Activated CD8-positive, alpha-beta memory T cell treated with anti-CD3 and anti-CD28 coated beads, Interleukin-2, amount 10 ng/mL, durations not matched to agents 7 days and 5 days (primary cell): ENCODE measurements around the gene UCN3. TPM values are rescaled to one million over a fixed set of nuclear protein-coding genes. Genes with fewer than 3 reads are reported as not detected.

Source experiments
- ATAC-seq: fragments of 150-1000 bp; cut with Tn5 transposase; one replicate; pipeline ENCODE4 v1.10.0; 2021; ENCODE audit warnings: moderate library complexity
- CTCF ChIA-PET: fragments of 350-600 bp; sonication (Branson Sonifier 250); formaldehyde crosslinking; loops from one replicate; lab custom pipeline; 2021; ENCODE audit warnings: antibody characterized with exemption; lab: Charles Lee
- DNase-seq: peaks from one replicate; pipeline ENCODE4 v3.0.0-alpha.2; 2020
- H3K27ac Mint-ChIP-seq: one replicate; pipeline ENCODE4 v1.8.0; 2021; ENCODE audit warnings: mild to moderate bottlenecking, mixed read lengths
- H3K27me3 Mint-ChIP-seq: one replicate; pipeline ENCODE4 v1.8.0; 2021; ENCODE audit warnings: mixed read lengths
- H3K36me3 Mint-ChIP-seq: one replicate; pipeline ENCODE4 v1.8.0; 2021; ENCODE audit warnings: mild to moderate bottlenecking, mixed read lengths
- H3K4me1 Mint-ChIP-seq: one replicate; pipeline ENCODE4 v1.8.0; 2021; ENCODE audit warnings: mixed read lengths
- H3K4me3 Mint-ChIP-seq: one replicate; pipeline ENCODE4 v1.8.0; 2021; ENCODE audit warnings: mild to moderate bottlenecking, moderate library complexity, mixed read lengths
- H3K9me3 Mint-ChIP-seq: one replicate; pipeline ENCODE4 v1.8.0; 2022; ENCODE audit warnings: low read depth, mixed read lengths
- total RNA-seq, 2 experiments: library from RNA; stranded (reverse); gene quantifications; one replicate each; pipeline ENCODE4 v1.2.3, GENCODE V29; 2021

The UCN3 gene
- total RNA-seq: not detected

GRCh38 chr10:5364890-5365338, at the start of gene UCN3:
Gene UCN3, plus strand, starts transcription at chr10:5364966. Its CDS starts 8,755 bp downstream, at chr10:5373721.
- H3K4me3 Mint-ChIP-seq: no peak within 1 kb of the TSS
- no peaks in the 10 kb centered on the region for H3K36me3 Mint-ChIP-seq
- H3K9me3 Mint-ChIP-seq: no peaks in the 10 kb centered on the region
- DNase-seq (no peak), ATAC-seq (no peak)
- H3K4me1 Mint-ChIP-seq: no peaks in the 10 kb centered on the region
- CTCF ChIA-PET: no interaction called here
- peaks cover 24% of the 10 kb centered on the region for H3K27me3 Mint-ChIP-seq
- H3K27ac Mint-ChIP-seq: no peak within 1 kb of the TSS

GRCh38 chr10:5317547-5318107, 47.1 kb upstream of the UCN3 start:
- DNase-seq: peak; percentile 78
- ATAC-seq: peak; percentile 89
- Mint-ChIP-seq H3K36me3 (no peaks in the 10 kb centered on the region), H3K4me3 (no peak overlapping the region), H3K9me3 (no peaks in the 10 kb centered on the region), H3K4me1 (peaks cover 29% of the 10 kb centered on the region), H3K27me3 (peaks cover 3% of the 10 kb centered on the region), H3K27ac (peak overlapping the region; percentile 45)
- CTCF ChIA-PET: interaction anchor here (0.8 to 1.1 kb wide), 3 partner anchors 8 to 117 kb away, joined by 3 to 8 read pairs (median 5); no protein-coding TSS in a partner anchor

GRCh38 chr10:5318148-5318547, 46.6 kb upstream of the UCN3 start:
- DNase-seq (no peak), ATAC-seq (no peak)
- H3K4me3 Mint-ChIP-seq: no peak overlapping the region
- no peak overlapping the region for H3K27ac Mint-ChIP-seq
- H3K27me3 Mint-ChIP-seq: peaks cover 3% of the 10 kb centered on the region
- H3K36me3 Mint-ChIP-seq: no peaks in the 10 kb centered on the region
- H3K4me1 Mint-ChIP-seq: peaks cover 29% of the 10 kb centered on the region
- H3K9me3 Mint-ChIP-seq: no peaks in the 10 kb centered on the region
- CTCF ChIA-PET: interaction anchor here (0.8 to 1.1 kb wide), 3 partner anchors 9 to 117 kb away, joined by 3 to 8 read pairs (median 5); no protein-coding TSS in a partner anchor

- Mint-ChIP-seq H3K36me3 (no peaks in the 10 kb centered on the region), H3K9me3 (no peaks in the 10 kb centered on the region), H3K27ac (no peak overlapping the region), H3K4me3 (no peak overlapping the region), H3K27me3 (peaks cover 3% of the 10 kb centered on the region), H3K4me1 (peaks cover 19% of the 10 kb centered on the region)
- ATAC-seq (no peak), DNase-seq (no peak)
- CTCF ChIA-PET: no interaction called here
These were observed 44.9 kb upstream of the UCN3 start for GRCh38 chr10:5319863-5320262.

GRCh38 chr10:5321273-5321672, 43.5 kb upstream of the UCN3 start:
- CTCF ChIA-PET: no interaction called here
- Mint-ChIP-seq H3K4me1 (peaks cover 18% of the 10 kb centered on the region), H3K36me3 (no peaks in the 10 kb centered on the region), H3K9me3 (no peaks in the 10 kb centered on the region), H3K4me3 (no peak overlapping the region), H3K27me3 (peaks cover 3% of the 10 kb centered on the region), H3K27ac (no peak overlapping the region)
- ATAC-seq (no peak), DNase-seq (no peak)

- Mint-ChIP-seq H3K27ac (no peak overlapping the region), H3K36me3 (no peaks in the 10 kb centered on the region), H3K27me3 (peaks cover 3% of the 10 kb centered on the region), H3K9me3 (peaks cover 2% of the 10 kb centered on the region), H3K4me3 (no peak overlapping the region), H3K4me1 (no peaks in the 10 kb centered on the region)
- ATAC-seq: no peak
- CTCF ChIA-PET: no interaction called here
- no peak for DNase-seq
These were observed 41.3 kb upstream of the UCN3 start for GRCh38 chr10:5323446-5323845.

GRCh38 chr10:5325076-5325475, 39.7 kb upstream of the UCN3 start:
- Mint-ChIP-seq H3K27me3 (peaks cover 11% of the 10 kb centered on the region), H3K36me3 (no peaks in the 10 kb centered on the region), H3K4me3 (no peak overlapping the region), H3K9me3 (peaks cover 2% of the 10 kb centered on the region), H3K4me1 (no peaks in the 10 kb centered on the region), H3K27ac (no peak overlapping the region)
- CTCF ChIA-PET: no interaction called here
- ATAC-seq: no peak
- DNase-seq: no peak

- Mint-ChIP-seq H3K4me3 (no peak overlapping the region), H3K27me3 (peaks cover 5% of the 10 kb centered on the region), H3K36me3 (no peaks in the 10 kb centered on the region), H3K27ac (no peak overlapping the region), H3K9me3 (peaks cover 4% of the 10 kb centered on the region), H3K4me1 (no peaks in the 10 kb centered on the region)
- CTCF ChIA-PET: no interaction called here
- ATAC-seq (no peak), DNase-seq (no peak)
These were observed 30.4 kb upstream of the UCN3 start for GRCh38 chr10:5334196-5334880.

GRCh38 chr10:5338010-5338409, 26.8 kb upstream of the UCN3 start:
- ATAC-seq (no peak), DNase-seq (no peak)
- H3K27ac Mint-ChIP-seq: no peak overlapping the region
- H3K27me3 Mint-ChIP-seq: no peaks in the 10 kb centered on the region
- CTCF ChIA-PET: no interaction called here
- H3K4me1 Mint-ChIP-seq: no peaks in the 10 kb centered on the region
- peaks cover 4% of the 10 kb centered on the region for H3K9me3 Mint-ChIP-seq
- H3K36me3 Mint-ChIP-seq: no peaks in the 10 kb centered on the region
- H3K4me3 Mint-ChIP-seq: no peak overlapping the region

- Mint-ChIP-seq H3K36me3 (no peaks in the 10 kb centered on the region), H3K4me3 (no peak overlapping the region), H3K4me1 (no peaks in the 10 kb centered on the region), H3K27ac (no peak overlapping the region), H3K9me3 (no peaks in the 10 kb centered on the region), H3K27me3 (no peaks in the 10 kb centered on the region)
- CTCF ChIA-PET: interaction anchor here (1.2 to 1.6 kb wide), 2 partner anchors 60 to 493 kb away, joined by 3 to 5 read pairs; no protein-coding TSS in a partner anchor
- ATAC-seq (no peak), DNase-seq (no peak)
These were observed 21.7 kb upstream of the UCN3 start for GRCh38 chr10:5343092-5343491.

GRCh38 chr10:5343561-5343960, 21.2 kb upstream of the UCN3 start:
- no peak for ATAC-seq
- Mint-ChIP-seq H3K36me3 (no peaks in the 10 kb centered on the region), H3K4me3 (no peak overlapping the region), H3K9me3 (no peaks in the 10 kb centered on the region), H3K27ac (no peak overlapping the region), H3K4me1 (no peaks in the 10 kb centered on the region), H3K27me3 (no peaks in the 10 kb centered on the region)
- DNase-seq: no peak
- CTCF ChIA-PET: interaction anchor here (1.2 to 1.6 kb wide), 2 partner anchors 61 to 494 kb away, joined by 3 to 5 read pairs; no protein-coding TSS in a partner anchor

- Mint-ChIP-seq H3K36me3 (no peaks in the 10 kb centered on the region), H3K27me3 (no peaks in the 10 kb centered on the region), H3K4me3 (no peak overlapping the region), H3K9me3 (no peaks in the 10 kb centered on the region), H3K27ac (no peak overlapping the region), H3K4me1 (no peaks in the 10 kb centered on the region)
- CTCF ChIA-PET: interaction anchor here (1.2 to 1.6 kb wide), 2 partner anchors 61 to 494 kb away, joined by 3 to 5 read pairs; no protein-coding TSS in a partner anchor
- ATAC-seq (no peak), DNase-seq (no peak)
These were observed 20.8 kb upstream of the UCN3 start for GRCh38 chr10:5343979-5344378.

GRCh38 chr10:5344746-5345145, 20.0 kb upstream of the UCN3 start:
- Mint-ChIP-seq H3K4me1 (no peaks in the 10 kb centered on the region), H3K27ac (no peak overlapping the region), H3K36me3 (no peaks in the 10 kb centered on the region), H3K27me3 (peaks cover 3% of the 10 kb centered on the region), H3K9me3 (no peaks in the 10 kb centered on the region), H3K4me3 (no peak overlapping the region)
- no peak for DNase-seq
- no peak for ATAC-seq
- CTCF ChIA-PET: no interaction called here

- no peaks in the 10 kb centered on the region for H3K9me3 Mint-ChIP-seq
- no peak for DNase-seq
- CTCF ChIA-PET: no interaction called here
- no peaks in the 10 kb centered on the region for H3K4me1 Mint-ChIP-seq
- no peak overlapping the region for H3K4me3 Mint-ChIP-seq
- no peak for ATAC-seq
- peaks cover 4% of the 10 kb centered on the region for H3K27me3 Mint-ChIP-seq
- no peaks in the 10 kb centered on the region for H3K36me3 Mint-ChIP-seq
- H3K27ac Mint-ChIP-seq: no peak overlapping the region
These were observed 17.9 kb upstream of the UCN3 start for GRCh38 chr10:5346881-5347280.
